NB4 (cell line): ENCODE measurements around the gene UNC13C.

Experiments
- DNase-seq: peaks from one replicate; pipeline ENCODE4 v3.0.0; 2010; ENCODE audit warnings: low read depth
- H3K4me3 ChIP-seq: one replicate; pipeline ENCODE4 v1.5.1; 2011; ENCODE audit warnings: mild to moderate bottlenecking, low read depth, low read length, moderate library complexity
- CTCF ChIP-seq: IDR thresholded peaks from one replicate; pipeline ENCODE4 v1.5.1; 2012; ENCODE audit warnings: low read depth, low read length
- MYC ChIP-seq: IDR thresholded peaks from 2 replicates; pipeline ENCODE4 v1.6.1; 2011; ENCODE audit warnings: low read depth, low read length
- POLR2A ChIP-seq: IDR thresholded peaks from 2 replicates; pipeline ENCODE4 v1.6.1; 2011; ENCODE audit warnings: mild to moderate bottlenecking; ENCODE audit not compliant: insufficient read length; ENCODE audit errors: extremely low read depth
- TF ChIP-seq, protein P1 (sequence below): IDR thresholded peaks from 2 replicates; pipeline ENCODE4 v1.6.1; 2011; ENCODE audit warnings: low read depth, low read length

The UNC13C gene

GRCh38 chr15:54099010-54099409 lies 120.8 kb downstream of the UNC13C start:
- TF ChIP-seq MYC (no peak), CTCF (no peak)
- TF ChIP-seq, protein P1, sequence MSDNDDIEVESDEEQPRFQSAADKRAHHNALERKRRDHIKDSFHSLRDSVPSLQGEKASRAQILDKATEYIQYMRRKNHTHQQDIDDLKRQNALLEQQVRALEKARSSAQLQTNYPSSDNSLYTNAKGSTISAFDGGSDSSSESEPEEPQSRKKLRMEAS, result no peak
- no peak for DNase-seq
- no peak overlapping the region for H3K4me3 ChIP-seq

DNA sequence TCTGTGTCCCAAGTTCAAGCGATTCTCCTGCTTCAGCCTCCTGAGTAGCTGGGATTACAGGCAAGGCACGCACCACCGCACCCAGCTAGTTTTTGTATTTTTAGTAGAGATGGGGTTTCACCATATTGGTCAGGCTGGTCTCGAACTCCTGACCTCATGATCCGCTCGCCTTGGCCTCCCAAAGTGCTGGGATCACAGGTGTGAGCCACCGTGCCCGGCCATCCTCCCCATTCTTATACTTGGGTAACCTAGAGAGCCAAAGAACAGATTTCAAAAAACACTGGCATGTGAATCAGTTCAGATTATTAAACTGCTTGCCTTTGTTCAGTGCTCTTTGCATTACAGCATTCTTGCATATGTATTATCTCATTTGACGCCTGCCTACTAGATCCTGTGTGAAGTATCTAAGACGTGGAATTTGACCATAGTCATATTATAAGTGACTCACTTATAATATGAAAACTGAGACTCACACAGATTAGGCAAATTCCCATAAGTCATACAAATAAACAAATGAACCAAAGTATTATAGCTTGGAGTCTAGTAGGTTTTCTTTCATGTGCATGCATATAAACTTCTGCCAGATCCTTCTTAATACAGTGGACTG lies 123.5 kb downstream of the UNC13C start:
- DNase-seq, result no peak
- TF ChIP-seq, protein P1, result no peak
- no peak for TF ChIP-seq POLR2A
- TF ChIP-seq MYC, result no peak
- no peak for TF ChIP-seq CTCF

DNA sequence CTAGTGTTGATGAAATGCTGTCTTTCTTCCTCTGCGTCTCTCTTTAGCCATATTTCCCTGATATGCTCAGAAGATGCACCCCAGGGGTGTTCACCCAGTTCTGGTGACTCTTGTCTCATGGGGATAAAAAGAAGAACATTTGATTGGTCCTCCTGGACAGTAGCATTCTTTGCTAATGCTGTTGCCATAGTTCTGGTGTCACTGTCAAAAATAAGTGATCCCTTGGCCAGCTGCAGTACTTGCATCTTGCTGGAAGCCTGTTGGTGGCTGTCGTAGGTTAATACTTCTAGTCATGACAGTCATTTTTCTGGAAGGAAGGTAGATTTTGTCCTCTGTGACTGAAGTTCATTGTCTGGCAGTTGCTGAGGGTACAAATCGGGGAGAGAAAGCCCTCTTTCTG lies 124.5 kb downstream of the UNC13C start:
- no peak overlapping the region for H3K4me3 ChIP-seq
- TF ChIP-seq MYC (no peak), POLR2A (no peak), CTCF (no peak)
- TF ChIP-seq, protein P1, result no peak
- no peak for DNase-seq

More for the DNA sequence above, 123.5 kb downstream of the UNC13C start:
- H3K4me3 ChIP-seq, result no peak overlapping the region

DNA sequence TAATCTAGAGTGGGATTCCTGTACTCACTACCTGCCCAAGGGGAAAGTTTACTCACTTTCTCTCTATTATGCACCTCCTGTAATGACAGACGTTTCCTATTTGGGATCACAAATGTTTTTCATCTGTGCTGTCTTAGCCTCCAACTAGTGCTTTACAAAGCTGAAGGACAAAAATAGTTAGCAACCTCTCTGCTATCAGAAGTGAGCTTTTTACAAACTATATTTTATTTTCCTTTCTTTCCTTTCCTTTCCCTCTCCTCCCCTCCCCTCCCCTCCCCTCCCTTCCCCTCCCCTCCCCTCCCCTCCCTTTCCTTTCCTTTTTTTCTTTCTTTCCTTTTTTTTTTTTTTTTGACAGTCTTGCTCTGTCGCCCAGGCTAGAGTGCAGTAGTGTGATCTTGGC lies 130.8 kb downstream of the UNC13C start:
- DNase-seq, result no peak
- no peak for TF ChIP-seq MYC
- TF ChIP-seq CTCF, result no peak
- TF ChIP-seq, protein P1, result no peak
- TF ChIP-seq POLR2A, result no peak

GRCh38 chr15:54119051-54119450 lies 140.8 kb downstream of the UNC13C start:
- no peak overlapping the region for H3K4me3 ChIP-seq
- no peak for TF ChIP-seq CTCF
- TF ChIP-seq POLR2A, result no peak
- TF ChIP-seq, protein P1, result no peak
- no peak for TF ChIP-seq MYC
- no peak for DNase-seq

More for the DNA sequence above, 130.8 kb downstream of the UNC13C start:
- no peak overlapping the region for H3K4me3 ChIP-seq
